HFFc6 (cell line): ENCODE measurements around the gene IGFL2. TPM values are rescaled to one million over a fixed set of nuclear protein-coding genes. Genes with fewer than 3 reads are reported as not detected.

Experiments used
- DNase-seq: peaks from one replicate; pipeline ENCODE4 v3.0.0-alpha.2; 2018
- H3K27ac Mint-ChIP-seq: 2 replicates; pipeline ENCODE4 v1.8.0; 2020; ENCODE audit warnings: mild to moderate bottlenecking, mixed read lengths
- H3K27me3 Mint-ChIP-seq: 2 replicates; pipeline ENCODE4 v1.8.0; 2021; ENCODE audit warnings: mild to moderate bottlenecking, moderate library complexity, mixed read lengths; ENCODE audit not compliant: insufficient read depth
- H3K36me3 Mint-ChIP-seq: 2 replicates; pipeline ENCODE4 v1.8.0; 2021; ENCODE audit warnings: low read depth, mixed read lengths
- H3K4me1 Mint-ChIP-seq: 2 replicates; pipeline ENCODE4 v1.8.0; 2020; ENCODE audit warnings: low read depth, mixed read lengths
- H3K4me3 Mint-ChIP-seq: 2 replicates; pipeline ENCODE4 v1.8.0; 2020; ENCODE audit warnings: mild to moderate bottlenecking, moderate library complexity, mixed read lengths
- H3K9me3 Mint-ChIP-seq: 2 replicates; pipeline ENCODE4 v1.8.0; 2020; ENCODE audit warnings: mild to moderate bottlenecking, mixed read lengths
- total RNA-seq, 6 experiments: library from RNA; stranded (reverse); fragmentation: NEBNext Ultra II Directional; extraction: Animal tissue kit (Norgen Biotek cat#: 25700); gene quantifications; 2 replicates in 1 of 6; 3 replicates in 5 of 6; pipeline ENCODE4 v1.2.3, GENCODE V29; 2021
- TF ChIP-seq, protein P1 (sequence below): fragments of 200-600 bp; sonication (generic); IDR thresholded peaks from 2 replicates; pipeline ENCODE4 v1.5.0; 2021; ENCODE audit warnings: antibody characterized with exemption, mild to moderate bottlenecking

IGFL2 gene
- total RNA-seq, 6 experiments from 2014 or later: not detected

DNA sequence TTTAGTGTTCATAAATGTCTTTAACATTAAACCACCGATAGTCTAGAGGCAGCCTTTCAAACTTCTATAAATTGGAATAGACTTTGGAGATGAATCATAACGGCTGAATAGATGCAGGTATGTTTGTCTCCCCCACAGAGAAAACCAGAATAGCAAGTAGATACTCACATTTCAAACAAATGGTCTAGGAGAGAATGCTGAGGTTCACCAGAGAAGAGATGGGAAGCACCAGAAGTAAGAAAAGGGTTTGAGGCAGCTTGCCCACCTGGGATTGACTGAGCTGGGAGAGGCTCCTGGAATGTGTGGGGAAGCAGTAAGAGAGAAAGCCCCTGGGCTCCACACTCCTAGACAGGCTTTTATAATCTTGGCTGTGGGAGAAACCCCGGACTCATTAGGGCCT is 29.9 kb upstream of the IGFL2 start:
- Mint-ChIP-seq H3K4me3 (no peak overlapping the region), H3K27ac (no peak overlapping the region), H3K4me1 (peaks cover 16% of the 10 kb centered on the region), H3K27me3 (peaks cover 33% of the 10 kb centered on the region), H3K9me3 (no peaks in the 10 kb centered on the region), H3K36me3 (no peaks in the 10 kb centered on the region)
- no peak for DNase-seq
- TF ChIP-seq, protein P1, sequence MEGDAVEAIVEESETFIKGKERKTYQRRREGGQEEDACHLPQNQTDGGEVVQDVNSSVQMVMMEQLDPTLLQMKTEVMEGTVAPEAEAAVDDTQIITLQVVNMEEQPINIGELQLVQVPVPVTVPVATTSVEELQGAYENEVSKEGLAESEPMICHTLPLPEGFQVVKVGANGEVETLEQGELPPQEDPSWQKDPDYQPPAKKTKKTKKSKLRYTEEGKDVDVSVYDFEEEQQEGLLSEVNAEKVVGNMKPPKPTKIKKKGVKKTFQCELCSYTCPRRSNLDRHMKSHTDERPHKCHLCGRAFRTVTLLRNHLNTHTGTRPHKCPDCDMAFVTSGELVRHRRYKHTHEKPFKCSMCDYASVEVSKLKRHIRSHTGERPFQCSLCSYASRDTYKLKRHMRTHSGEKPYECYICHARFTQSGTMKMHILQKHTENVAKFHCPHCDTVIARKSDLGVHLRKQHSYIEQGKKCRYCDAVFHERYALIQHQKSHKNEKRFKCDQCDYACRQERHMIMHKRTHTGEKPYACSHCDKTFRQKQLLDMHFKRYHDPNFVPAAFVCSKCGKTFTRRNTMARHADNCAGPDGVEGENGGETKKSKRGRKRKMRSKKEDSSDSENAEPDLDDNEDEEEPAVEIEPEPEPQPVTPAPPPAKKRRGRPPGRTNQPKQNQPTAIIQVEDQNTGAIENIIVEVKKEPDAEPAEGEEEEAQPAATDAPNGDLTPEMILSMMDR: no peak

DNA sequence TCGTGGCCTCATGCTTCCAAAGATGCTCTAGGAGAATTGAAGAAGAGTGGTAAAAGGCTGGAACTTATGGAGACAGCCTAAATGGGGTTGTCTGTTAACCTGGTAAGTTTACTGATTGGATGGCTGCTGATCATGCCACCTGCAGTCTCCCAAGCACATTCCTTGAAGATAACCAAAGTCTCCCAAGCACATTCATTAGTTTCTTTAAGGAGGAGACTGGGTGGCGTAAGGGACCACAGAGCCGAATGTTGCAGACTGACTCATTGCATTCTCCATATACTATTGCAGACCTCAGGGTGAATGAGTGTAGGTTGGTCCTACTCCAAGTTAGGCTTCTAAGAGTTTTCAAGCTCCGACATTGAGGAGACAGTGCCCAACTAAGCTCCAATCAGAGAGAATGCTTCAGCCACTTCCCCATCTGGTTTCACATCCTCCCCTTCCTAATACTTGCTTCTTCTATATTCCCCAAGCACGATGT is 23.4 kb upstream of the IGFL2 start, which contains the start of gene IGFL3:
Gene IGFL3 (minus strand): TSS at position 51 of the 478 bp plus-strand sequence. CDS start 39 bp downstream, at position 12.
- Mint-ChIP-seq H3K36me3 (peaks cover 11% of the 10 kb centered on the region; the same call in 1 of the 2 replicates), H3K4me3 (no peak within 1 kb of the TSS), H3K27me3 (peaks cover 52% of the 10 kb centered on the region), H3K4me1 (peaks cover 15% of the 10 kb centered on the region), H3K27ac (no peak within 1 kb of the TSS), H3K9me3 (peaks cover 12% of the 10 kb centered on the region)
- TF ChIP-seq, protein P1: no peak
- DNase-seq: peak; percentile 38

DNA sequence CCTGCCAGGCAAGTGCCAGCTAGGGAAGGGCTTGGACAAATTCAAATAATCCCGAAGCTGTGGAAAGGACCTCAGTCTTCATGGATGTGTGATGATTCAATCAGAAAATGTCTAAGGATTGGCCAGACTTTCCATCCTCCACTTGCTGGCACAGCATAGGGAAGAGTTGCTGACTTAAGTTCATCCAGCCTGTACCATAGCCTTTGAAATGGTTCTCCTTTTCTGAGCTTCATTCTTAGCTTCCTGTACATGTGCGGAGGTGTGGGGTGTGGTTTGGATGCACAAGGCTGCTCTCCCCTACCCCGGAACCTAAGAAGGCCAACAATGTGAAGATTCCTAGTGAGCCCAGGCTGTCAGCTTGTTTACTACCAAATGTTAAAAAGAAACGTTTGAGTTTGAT is 22.6 kb upstream of the IGFL2 start:
- TF ChIP-seq, protein P1: no peak
- no peak overlapping the region for H3K27ac Mint-ChIP-seq
- peaks cover 11% of the 10 kb centered on the region; the same call in 1 of the 2 replicates for H3K36me3 Mint-ChIP-seq
- no peak overlapping the region for H3K4me3 Mint-ChIP-seq
- no peak for DNase-seq
- H3K9me3 Mint-ChIP-seq: peaks cover 12% of the 10 kb centered on the region
- H3K27me3 Mint-ChIP-seq: peaks cover 48% of the 10 kb centered on the region
- peaks cover 15% of the 10 kb centered on the region for H3K4me1 Mint-ChIP-seq

DNA sequence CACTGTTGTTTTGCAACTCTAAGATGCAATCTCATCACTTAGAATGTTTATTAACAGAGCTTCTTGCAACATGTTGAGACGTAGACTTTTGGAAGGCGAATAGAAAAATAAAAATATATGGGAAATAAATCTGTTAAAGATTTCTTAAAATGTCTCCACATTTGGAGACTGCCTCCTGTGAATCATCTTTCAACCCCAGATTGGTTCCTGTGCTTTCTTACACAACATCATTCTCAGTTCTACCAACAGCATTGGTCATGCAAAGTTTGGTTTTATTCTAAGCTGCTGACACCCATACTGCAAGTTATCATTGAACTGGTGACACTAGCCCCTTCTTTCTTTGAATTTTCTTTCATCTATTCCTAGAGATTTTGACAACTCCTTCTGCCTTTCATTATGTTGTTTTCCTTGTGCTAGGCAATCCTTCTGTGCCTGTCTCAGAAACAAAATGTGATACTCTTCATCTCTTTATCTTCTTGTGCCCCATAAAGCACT is 21.9 kb upstream of the IGFL2 start:
- Mint-ChIP-seq H3K4me3 (no peak overlapping the region), H3K36me3 (peaks cover 11% of the 10 kb centered on the region; the same call in 1 of the 2 replicates), H3K27me3 (peaks cover 50% of the 10 kb centered on the region), H3K9me3 (peaks cover 12% of the 10 kb centered on the region), H3K4me1 (peaks cover 15% of the 10 kb centered on the region), H3K27ac (no peak overlapping the region)
- DNase-seq: no peak
- TF ChIP-seq, protein P1: no peak

DNA sequence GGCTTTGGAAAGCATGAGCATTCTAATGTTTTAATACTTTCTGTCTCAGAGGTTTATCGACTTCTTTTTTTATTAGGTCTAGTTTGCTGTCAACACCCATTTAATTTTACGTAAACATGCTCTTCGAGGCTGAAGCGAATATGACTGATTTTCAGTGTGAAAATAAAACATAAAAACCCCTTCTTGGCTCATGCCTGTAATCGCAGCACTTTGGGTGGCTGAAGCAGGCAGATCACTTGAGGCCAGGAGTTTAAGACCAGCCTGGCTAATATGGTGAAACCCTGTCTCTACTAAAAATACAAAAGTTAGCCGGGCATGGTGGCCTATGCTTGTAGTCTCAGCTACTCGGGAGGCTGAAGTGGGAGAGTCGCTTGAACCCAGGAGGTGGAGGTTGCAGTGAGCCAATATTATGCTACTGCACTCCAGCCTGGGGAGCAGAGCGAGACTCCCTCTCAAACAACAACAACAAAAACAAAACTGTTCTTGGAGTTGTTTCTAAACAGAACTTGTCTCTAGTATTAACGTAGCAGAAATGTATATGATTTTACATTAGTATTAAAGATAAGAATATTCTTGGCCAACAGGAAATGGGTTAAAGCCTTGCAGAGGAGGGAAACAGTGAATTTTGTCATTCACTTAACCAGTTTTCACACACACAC is 16.4 kb upstream of the IGFL2 start:
- TF ChIP-seq, protein P1: no peak
- H3K4me3 Mint-ChIP-seq: no peak overlapping the region
- H3K4me1 Mint-ChIP-seq: peaks cover 28% of the 10 kb centered on the region
- no peak for DNase-seq
- H3K27me3 Mint-ChIP-seq: peaks cover 26% of the 10 kb centered on the region
- no peak overlapping the region for H3K27ac Mint-ChIP-seq
- peaks cover 12% of the 10 kb centered on the region for H3K9me3 Mint-ChIP-seq
- peaks cover 43% of the 10 kb centered on the region for H3K36me3 Mint-ChIP-seq
